ENCODE data around the gene ACOXL.
A peak's percentile ranks its signal among the peaks of the same experiment; 100 is the strongest.

ACOXL gene

DNA sequence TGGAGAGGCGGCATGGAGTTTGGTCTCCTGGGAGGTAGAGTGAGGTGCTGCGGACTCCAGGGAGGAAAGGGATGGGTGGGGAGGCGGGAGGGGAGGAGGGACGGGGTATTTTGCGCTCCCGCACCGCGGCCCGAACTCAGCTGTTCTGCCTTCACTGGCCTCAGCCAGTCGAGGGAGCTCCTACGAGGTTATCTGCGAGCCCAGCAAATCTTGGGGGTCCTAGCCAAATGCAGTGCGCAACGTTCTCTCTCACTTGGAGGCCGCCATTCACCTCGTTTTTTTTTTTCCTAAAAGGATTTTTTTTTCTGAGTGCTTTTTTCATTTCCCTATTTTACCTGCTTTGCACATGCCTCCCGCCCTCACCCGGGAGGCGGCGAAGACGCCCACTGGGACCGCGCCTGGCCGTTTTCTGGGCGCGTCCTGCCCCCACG lies 387.5 kb downstream of the ACOXL start:
- peak; percentile 17 for DNase-seq

GRCh38 chr2:111120253-111121027 lies 388.1 kb downstream of the ACOXL start, which contains the start of gene BCL2L11:
TSS of gene BCL2L11 (plus strand) at chr2:111120914. CDS start at chr2:111123746, 2,832 bp downstream.
- DNase-seq: peak; percentile 94

DNA sequence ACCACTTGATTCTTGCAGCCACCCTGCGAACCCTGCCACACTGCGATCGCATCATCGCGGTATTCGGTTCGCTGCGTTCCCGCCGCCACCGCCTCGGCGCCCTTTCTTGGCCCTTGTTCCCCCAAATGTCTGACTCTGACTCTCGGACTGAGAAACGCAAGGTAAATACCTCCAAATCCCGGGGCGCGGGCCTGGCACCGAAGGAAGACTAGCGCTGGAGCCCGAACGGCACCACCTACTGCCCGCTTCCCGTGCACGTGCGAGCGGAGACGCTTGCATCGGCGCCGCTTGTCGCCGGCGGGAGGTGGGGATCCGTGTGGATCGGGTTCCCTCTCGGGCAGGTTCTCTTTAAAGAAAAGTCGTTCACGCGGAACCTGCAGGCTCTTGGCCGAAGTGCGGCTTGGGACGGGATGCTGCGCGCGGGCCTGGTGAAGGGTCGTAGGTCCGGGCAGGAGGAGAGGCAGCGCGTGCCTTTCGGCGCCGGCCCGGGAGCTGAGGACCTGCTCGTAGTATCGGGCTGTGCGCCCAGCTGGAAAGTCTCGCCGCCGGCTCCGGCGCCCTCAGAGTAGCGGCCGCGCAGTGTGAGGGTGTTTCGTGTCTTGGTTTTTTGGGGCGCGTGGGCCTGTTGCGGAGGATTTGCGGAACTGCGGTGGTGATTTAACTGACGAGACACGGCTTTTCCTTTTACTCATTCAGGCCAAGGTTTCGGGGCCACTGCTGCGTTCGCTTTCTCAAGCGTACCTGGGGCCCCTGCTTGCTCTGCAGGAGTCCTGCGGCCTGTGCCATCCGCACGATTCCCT lies 388.9 kb downstream of the ACOXL start:
- DNase-seq: peak; percentile 43

DNA sequence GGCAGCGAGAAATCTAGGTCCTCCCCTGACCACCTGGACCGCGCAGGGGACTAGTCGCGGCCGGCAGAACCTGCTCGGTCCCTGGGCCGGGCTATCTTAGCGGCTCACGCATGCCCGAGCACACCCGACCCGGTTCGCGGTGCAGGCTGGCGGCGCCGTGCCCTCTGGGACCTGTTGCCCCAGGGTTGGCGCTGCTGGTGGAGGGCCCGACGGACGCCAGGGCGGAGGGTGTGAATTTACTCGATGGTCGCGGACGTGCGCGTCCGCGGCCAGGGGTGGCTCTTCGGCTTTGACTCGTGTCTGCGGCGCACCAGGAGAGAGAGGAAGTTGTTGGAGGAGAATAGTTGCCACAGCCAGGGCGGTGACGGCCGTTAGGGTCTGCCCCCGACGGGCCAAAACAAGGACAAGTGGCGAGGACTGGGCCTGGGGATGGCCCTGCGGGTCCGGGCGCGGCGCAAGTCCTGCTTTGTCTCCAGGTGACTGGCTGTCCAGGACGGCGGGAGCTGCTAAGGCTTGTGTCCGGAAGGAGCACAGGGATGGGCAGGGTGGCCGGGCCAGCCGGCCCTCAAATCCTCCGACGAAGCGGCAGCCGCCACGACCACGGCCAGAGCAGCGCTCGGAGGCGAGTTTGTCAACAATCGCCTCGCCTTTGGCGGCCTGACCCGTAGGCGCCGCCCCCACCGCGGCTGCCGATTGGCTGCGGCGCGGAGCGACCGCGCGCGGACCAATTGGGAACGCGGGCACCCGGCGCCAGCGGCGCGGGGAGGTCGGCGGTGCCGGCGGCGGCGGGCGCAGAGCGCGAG lies 389.7 kb downstream of the ACOXL start:
- DNase-seq: peak; percentile 85

DNA sequence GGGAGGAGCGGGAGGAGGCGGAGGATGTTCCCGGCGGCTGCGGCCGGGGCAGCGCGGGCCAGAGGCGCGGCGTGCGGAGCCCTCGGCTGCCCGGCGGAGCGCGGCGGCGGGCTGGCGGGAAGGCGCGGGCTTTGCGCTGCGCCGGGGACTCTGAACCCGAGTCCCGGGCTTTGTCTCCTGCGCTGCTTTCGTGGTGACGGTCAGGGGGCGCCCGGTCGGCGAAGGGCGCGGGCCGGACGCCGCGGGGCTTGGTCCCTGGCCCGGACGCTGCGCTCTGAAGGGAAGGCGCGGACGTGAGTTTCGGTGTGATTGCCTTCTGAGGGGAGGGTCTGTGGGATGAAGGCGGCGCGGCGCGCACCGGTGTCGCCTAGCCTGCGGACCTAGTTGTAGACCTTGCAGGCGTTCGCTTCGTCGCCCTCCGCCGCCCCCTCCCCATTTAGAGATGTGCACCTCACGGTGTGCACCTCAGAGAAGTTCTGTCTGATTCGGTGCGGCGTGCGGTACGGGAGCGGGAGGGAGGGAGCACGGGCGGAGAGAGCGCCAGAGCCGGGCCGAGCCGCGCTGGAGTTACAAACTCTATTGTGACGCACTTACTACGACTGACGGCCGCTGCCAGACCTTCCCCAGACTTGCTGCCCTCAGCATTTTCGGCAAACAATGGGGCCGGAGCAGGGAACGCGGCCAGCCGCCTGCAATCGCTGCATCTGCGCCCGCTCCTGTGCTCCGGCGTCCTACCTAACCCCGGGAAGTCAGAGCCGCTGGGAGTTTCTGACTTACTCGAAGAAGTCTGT lies 390.5 kb downstream of the ACOXL start:
- peak; percentile 24 for DNase-seq

DNA sequence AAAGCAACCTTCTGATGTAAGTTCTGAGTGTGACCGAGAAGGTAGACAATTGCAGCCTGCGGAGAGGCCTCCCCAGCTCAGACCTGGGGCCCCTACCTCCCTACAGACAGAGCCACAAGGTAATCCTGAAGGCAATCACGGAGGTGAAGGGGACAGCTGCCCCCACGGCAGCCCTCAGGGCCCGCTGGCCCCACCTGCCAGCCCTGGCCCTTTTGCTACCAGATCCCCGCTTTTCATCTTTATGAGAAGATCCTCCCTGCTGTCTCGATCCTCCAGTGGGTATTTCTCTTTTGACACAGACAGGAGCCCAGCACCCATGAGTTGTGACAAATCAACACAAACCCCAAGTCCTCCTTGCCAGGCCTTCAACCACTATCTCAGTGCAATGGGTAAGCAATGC lies 391.4 kb downstream of the ACOXL start:
- DNase-seq: no peak

DNA sequence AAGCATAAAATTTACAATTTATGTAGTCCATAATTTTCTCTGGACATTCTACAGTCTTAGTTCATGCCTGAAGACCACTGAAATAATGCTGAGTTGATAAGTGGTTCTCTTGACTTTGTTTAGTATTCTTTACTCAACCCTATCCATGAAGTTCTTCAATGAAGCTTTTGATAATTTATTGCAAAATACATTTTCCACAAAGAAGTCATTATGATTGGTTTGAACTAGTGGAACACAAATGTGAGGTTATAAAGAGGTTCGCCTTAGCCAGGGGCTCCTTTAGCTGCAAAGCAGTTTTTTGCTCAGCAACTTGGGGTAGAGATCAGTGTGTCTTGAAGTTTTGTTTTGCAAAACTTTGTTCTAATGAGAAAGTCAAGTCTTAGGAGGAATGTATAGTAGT lies 394.2 kb downstream of the ACOXL start:
- no peak for DNase-seq

DNA sequence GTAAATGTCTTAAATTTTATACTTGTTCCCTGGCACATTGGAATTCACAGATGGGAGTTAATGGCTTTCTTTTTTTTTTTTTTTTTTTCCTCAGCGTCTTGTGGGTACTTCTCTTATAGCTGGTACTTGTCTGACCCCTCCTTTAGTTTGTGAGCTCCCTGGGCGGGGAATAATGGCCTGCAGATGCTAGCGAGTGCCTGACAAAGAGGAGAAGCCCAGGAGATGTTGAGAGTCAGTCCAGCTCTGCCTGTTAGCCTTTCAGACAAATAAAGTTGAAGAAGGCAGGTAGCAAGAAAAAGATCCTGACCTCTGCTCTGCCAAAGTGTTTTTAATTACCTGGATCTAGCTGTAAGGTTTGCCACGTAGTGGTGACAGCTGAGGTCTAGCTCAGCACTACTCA lies 395.0 kb downstream of the ACOXL start:
- DNase-seq: no peak

DNA sequence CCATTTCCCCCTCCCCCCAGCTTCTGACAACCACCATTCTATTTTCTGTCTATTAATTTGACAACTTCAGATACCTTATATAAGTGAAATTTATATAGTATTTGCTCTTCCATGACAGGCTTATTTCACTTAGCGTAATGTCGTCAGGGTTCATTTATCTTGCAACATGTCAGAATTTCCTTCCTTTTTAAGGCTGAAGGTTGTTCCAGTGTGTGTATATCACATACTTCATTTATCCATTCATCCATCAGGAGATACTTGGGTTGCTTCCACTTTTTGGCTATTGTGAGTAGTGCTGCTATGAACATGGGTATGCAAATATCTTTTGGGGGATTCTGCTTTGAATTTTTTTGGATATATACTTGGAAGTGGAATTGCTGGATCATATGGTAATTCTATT lies 395.7 kb downstream of the ACOXL start:
- DNase-seq: no peak

- DNase-seq: no peak
These were observed 401.2 kb downstream of the ACOXL start for GRCh38 chr2:111133603-111134002.

- DNase-seq: no peak
These were observed 401.7 kb downstream of the ACOXL start for GRCh38 chr2:111134055-111134454.

DNA sequence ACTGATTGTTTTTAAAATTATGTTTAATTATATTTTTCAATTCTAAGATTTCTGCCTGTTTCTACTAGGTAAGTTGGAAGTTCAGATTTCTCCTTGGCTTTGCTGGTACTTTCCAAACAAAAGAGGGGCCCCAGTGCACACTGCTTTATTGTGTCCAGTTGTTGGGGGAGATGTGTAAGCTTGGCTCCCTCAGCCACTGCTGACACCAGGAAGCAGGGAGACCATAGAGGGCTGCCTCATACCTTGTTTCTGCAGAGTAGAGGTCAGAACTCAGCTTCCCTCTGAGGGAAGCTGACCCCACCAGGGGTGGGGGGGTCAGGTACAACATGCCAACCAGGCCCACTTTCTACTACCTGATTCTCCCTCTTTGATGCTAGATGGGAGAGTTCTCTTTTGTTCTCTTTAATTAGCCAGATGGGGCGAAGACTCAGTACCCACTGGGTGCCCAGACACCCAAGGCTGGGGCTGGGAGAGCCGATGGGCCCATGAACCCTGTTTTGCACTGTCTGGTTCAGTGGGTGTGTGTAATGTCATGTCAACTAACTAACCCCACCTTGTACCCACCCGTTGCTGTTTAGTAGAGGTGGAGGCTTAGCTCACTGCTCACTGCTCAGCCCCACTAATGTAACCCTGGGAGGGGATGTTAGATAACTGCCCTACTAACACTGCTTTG lies 403.0 kb downstream of the ACOXL start:
- no peak for DNase-seq

DNA sequence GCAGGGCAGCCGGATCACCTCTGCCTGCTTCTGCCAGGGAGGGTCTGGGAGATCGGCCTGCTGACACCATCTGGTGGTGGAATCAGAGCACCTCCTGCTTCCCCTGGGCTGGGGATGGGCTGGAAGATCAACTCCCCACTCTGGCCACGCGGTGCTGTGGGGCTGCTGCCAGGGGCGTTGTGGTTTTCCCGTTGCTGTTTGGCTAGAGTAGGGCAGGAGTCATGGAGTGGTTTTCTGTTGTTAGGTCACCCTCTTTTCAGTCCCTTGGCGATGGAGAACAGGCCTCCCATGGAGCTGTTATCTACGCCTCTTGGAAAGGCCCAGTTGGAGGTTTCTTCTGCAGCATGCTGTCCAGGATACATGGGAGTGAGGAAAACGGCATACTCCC lies 403.5 kb downstream of the ACOXL start:
- DNase-seq: no peak

DNA sequence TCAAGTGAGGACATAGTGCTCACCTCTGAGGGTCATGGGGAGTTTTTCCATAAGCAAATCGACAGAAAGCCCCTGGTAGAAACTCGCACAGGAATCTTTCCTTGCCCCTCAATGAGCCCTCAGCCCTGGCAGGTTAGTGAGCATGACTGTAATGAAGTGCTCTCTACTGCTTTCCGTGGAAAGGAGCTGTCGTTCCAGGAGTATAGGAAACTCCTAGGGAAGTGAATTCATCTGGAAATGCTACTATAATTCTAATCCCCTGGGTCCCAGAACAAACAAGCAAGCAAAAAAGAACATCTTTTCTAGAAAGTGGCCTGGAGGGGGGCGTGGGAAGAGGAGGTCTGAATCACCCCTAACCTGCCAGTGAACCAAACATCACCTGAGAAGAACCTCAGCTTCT lies 406.5 kb downstream of the ACOXL start:
- no peak for DNase-seq

DNA sequence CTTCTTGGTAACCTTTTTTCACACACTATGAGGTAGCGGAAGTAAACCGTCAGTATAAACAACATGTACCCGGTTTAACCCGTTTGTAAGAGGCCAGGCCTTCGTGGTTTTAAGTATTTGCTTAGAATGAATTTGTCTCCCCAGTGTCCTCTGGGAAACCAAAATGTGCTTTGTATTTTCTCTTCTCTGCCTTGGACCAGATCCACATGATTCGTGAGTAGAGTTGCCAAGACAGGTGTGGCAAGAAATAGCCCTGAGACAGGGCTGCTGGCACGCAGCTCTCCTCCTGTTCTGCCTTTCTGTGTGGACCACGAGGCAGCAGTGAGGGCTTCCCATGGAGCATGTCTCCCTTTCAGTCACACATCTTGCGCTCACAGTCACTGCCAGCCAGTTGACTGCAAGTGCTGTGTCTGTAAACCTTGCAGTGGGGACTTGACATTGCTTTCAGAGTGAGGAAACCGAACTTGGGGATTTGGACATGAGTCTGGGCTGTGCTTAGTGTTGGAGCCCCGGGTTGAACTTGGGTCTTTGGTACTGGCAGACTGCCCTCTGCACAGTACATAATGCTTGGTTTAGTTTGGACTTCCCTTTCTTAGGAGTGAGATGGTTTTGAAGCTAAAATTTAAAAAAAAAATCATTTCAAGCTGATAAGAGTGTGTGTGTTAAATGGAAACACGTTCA lies 407.4 kb downstream of the ACOXL start:
- DNase-seq: no peak

DNA sequence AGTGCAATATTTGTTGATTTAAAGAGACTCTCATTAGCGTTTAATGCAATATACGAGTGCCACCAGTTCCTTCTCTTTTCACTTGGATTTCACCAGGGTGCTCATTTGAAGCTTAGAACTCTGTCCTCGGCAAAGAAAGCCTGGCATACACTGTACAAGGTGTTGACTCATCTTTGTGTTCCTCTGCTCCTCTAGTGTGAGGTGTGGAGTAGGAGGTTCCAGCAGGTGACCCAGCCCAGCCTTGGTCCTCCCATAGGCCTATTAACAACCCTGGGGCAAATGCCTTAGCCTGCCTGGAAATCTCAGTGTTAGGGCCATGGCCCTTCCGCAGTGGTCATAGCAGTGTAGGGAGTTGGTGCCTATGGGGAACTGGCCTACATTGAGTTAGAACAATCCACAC lies 408.4 kb downstream of the ACOXL start:
- no peak for DNase-seq

- DNase-seq: no peak
These were observed 409.7 kb downstream of the ACOXL start for GRCh38 chr2:111142101-111142500.

- no peak for DNase-seq
These were observed 410.9 kb downstream of the ACOXL start for GRCh38 chr2:111143107-111143842.

GRCh38 chr2:111143843-111144198 lies 411.4 kb downstream of the ACOXL start:
- no peak for DNase-seq

DNA sequence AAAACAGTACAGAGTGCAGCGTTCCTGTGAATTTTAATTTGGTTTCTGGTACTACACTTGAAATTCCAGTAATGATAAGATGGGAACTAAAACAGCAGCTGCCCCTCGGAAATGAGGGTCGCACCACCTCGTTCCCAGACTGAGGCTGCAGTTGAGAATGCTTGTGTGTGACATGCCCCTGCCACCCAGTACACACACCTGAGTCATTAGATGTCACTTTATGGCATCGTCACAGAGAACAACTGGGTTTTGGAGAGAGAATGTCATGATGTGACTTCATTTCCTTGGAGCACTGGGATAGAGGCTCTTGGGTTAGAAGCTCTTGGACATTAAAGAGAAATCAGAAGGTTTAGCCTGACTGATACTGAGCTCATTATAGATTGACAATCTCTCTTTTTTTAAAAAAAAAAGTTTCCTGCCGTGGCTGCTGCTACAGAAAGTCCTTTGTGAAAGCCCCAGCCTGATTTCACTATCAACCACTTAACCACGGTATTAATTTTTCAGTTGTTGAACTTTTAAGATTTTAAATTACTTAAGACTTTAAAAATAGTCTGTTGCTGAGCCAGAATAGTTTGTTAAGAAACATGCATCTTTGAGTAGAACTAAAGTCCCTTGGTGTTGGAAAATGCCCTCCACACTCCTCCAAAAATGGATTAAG lies 412.9 kb downstream of the ACOXL start:
- DNase-seq: no peak
